Lung (tissue), 12 donors: ENCODE measurements around the gene SFMBT1. TPM values are rescaled to one million over a fixed set of nuclear protein-coding genes. Genes with fewer than 3 reads are reported as not detected.

Experiments used
- ATAC-seq: fragments of 200-7000 bp; cut with Tn5 transposase; one replicate; pipeline ENCODE4 v1.9.1; 2020; ENCODE audit warnings: moderate number of reproducible peaks; ENCODE audit not compliant: insufficient read depth, low FRiP score
- DNase-seq, 3 donors: peaks; one replicate each; pipeline ENCODE4 v3.0.0-alpha.2; 2013 to 2017
- H3K27ac ChIP-seq, 2 donors: one replicate each; pipeline ENCODE4 v1.5.1; 2013; ENCODE audit warnings: mild to moderate bottlenecking in 2 of 2, moderate library complexity in 2 of 2, control low read depth in 1 of 2, inconsistent platforms in 1 of 2, low read depth in 1 of 2, low read length in 1 of 2
- H3K27me3 ChIP-seq, 3 donors: one replicate each; pipeline ENCODE4 v1.5.1; 2013; ENCODE audit warnings: low read length in 2 of 3; ENCODE audit not compliant: control insufficient read depth in 3 of 3, insufficient read depth in 3 of 3
- H3K36me3 ChIP-seq, 4 donors: one replicate each; pipeline ENCODE4 v1.5.1; 2013; ENCODE audit warnings: low read length in 4 of 4, mild to moderate bottlenecking in 1 of 4, moderate library complexity in 1 of 4; ENCODE audit not compliant: control insufficient read depth in 4 of 4, insufficient read depth in 4 of 4
- H3K4me1 ChIP-seq, 5 donors: one replicate each; pipeline ENCODE4 v1.5.1; 2013; ENCODE audit warnings: low read length in 5 of 5, mild to moderate bottlenecking in 2 of 5, moderate library complexity in 1 of 5; ENCODE audit not compliant: control insufficient read depth in 5 of 5, insufficient read depth in 5 of 5
- H3K4me3 ChIP-seq: one replicate; pipeline ENCODE4 v1.5.1; 2013; ENCODE audit warnings: mild to moderate bottlenecking, control low read depth, moderate library complexity
- H3K9ac ChIP-seq, 2 donors: one replicate each; pipeline ENCODE4 v1.5.1; 2013; ENCODE audit warnings: low read length in 2 of 2, control low read depth in 1 of 2; ENCODE audit not compliant: insufficient read depth in 1 of 2
- H3K9me3 ChIP-seq, 4 donors: one replicate each; pipeline ENCODE4 v1.5.1; 2013; ENCODE audit warnings: low read length in 3 of 4, mild to moderate bottlenecking in 1 of 4, moderate library complexity in 1 of 4; ENCODE audit not compliant: control insufficient read depth in 4 of 4, insufficient read depth in 3 of 4
- WGBS, 2 donors: extraction: QIAGEN DNeasy Blood & Tissue Kit; methylation state at CpG; one replicate each; pipeline ENCODE4 v1.1.7; 2013; 5-methylcytosine and 5-hydroxymethylcytosine counted together
- polyA plus RNA-seq, 2 donors: library from polyadenylated mRNA; stranded (reverse); fragments of 200-250 nt; gene quantifications; one replicate each; pipeline ENCODE4 v1.2.1, GENCODE V29; 2013
- total RNA-seq, 2 donors: library from RNA; depleted of rRNA in 1 of 2; stranded (reverse); fragments of >200 nt in 1 of 2; gene quantifications; one replicate each; pipeline ENCODE4 v1.2.1, GENCODE V29; 2014 to 2021
- TF ChIP-seq, protein P1 (sequence below): IDR thresholded peaks from 2 replicates; pipeline ENCODE4 v1.5.1; 2012; ENCODE audit warnings: mild to moderate bottlenecking; ENCODE audit errors: control extremely low read depth, extremely low read depth
- donor health status: control.
- donor health status: control.
- donor health status: Bipolar disorder and iron deficiency.
- donor health status: healthy.
- donor health status: DM: yes; HTN: yes; CAD: no.

The SFMBT1 gene
- total and polyA plus RNA-seq, 4 donors: 3.4 to 19.2 (median 9.7) TPM

DNA sequence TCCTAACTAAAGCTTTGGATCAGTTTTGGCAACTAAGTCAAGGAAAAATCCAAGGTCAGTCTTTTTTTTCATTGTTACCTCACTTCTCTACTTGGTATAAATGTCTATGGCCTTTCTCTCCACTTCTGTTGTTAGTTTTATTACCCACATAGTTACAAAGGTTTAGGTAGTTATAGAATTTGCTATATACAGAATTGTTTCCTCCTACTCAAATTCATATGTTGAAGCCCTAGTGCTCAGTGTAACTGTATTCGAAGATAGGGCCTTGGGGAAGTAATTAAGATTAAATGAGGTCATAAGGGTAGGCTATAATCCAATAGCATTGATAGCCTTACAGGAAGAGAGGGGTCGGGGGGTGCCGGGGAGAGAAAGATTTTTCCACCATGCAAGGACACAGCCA is 128.8 kb downstream of the SFMBT1 start:
- Histone ChIP-seq H3K36me3 (peaks cover 3 to 20% (median 14%) of the 10 kb centered on the region in 4 donors), H3K9me3 (no peaks in the 10 kb centered on the region), H3K27ac (no peak overlapping the region), H3K4me1 (peaks cover 0 to 2% (median 0%) of the 10 kb centered on the region in 5 donors), H3K9ac (no peak overlapping the region), H3K4me3 (no peak overlapping the region), H3K27me3 (no peaks in the 10 kb centered on the region)
- DNase-seq: no peak
- ATAC-seq: no peak
- WGBS, 2 donors: 89 to 91% methylated on average over 3 of the region's 3 CpGs
- TF ChIP-seq, protein P1, sequence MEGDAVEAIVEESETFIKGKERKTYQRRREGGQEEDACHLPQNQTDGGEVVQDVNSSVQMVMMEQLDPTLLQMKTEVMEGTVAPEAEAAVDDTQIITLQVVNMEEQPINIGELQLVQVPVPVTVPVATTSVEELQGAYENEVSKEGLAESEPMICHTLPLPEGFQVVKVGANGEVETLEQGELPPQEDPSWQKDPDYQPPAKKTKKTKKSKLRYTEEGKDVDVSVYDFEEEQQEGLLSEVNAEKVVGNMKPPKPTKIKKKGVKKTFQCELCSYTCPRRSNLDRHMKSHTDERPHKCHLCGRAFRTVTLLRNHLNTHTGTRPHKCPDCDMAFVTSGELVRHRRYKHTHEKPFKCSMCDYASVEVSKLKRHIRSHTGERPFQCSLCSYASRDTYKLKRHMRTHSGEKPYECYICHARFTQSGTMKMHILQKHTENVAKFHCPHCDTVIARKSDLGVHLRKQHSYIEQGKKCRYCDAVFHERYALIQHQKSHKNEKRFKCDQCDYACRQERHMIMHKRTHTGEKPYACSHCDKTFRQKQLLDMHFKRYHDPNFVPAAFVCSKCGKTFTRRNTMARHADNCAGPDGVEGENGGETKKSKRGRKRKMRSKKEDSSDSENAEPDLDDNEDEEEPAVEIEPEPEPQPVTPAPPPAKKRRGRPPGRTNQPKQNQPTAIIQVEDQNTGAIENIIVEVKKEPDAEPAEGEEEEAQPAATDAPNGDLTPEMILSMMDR: no peak

DNA sequence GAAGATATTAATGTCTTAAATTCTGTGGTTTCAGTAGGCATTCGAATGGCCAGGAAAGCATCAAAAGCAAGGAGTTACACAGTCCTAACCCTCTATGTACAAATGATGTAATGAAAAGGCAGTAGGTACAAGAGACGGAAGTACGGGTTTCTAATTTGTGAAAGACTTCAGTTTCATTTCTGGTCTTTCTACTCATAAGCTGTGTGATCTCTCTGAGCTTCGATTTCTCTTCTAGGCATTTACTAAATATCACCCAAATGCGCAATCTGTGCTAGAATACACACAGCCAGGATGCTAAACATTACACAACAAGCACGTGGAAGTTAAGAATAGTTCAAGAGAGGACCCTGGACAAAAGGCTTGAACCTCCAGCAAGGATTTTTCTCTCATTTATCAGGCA is 130.6 kb downstream of the SFMBT1 start:
- Histone ChIP-seq H3K4me3 (no peak overlapping the region), H3K27me3 (no peaks in the 10 kb centered on the region), H3K4me1 (no peaks in the 10 kb centered on the region), H3K27ac (no peak overlapping the region), H3K9ac (no peak overlapping the region), H3K9me3 (no peaks in the 10 kb centered on the region), H3K36me3 (peaks cover 3 to 20% (median 13%) of the 10 kb centered on the region in 4 donors)
- DNase-seq (no peak), ATAC-seq (no peak)
- WGBS, 2 donors: 72 to 81% methylated on average over 6 of the region's 6 CpGs
- TF ChIP-seq, protein P1: no peak

DNA sequence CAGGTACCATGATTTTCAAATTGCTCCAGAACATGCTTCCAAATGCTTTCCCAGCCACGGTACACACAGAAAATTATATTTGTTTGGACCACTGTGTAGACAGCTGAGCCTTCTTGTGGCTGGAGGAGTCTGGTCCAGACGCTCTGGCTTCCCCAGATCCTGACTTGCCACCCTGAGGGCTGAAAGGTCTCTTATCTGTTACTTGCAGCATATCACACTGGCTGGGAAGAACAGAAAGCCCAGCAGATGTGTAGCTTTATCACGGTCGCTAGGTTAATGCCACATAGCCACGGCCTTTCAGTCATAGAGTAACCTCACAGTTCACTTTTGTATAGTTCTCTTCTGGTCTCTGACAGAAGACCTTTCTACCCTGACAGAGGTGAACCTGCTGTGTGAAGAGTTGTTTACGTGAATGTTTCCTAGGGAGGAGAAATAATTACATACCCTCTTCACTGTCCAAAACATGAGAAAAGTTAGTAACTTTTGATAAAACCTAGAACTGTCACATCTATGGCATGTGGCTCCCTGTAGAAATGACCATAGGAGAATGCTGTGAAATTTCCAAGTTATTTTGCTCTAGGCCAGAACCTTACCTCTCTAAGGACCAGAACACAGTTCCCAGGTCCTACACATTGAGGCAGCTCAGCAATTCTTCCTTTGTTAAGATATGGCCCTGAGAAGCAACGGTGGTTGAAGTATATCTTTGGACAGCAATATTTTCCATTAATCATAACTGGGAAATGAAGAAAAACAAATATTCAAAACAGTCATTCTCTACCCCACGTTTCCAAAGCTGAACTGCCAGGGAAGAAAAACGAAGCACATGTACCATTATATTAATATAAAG is 132.8 kb downstream of the SFMBT1 start:
- Histone ChIP-seq H3K27me3 (no peaks in the 10 kb centered on the region), H3K27ac (no peak overlapping the region), H3K36me3 (peaks cover 3 to 14% (median 9%) of the 10 kb centered on the region in 4 donors), H3K9me3 (no peaks in the 10 kb centered on the region), H3K4me1 (no peaks in the 10 kb centered on the region), H3K4me3 (no peak overlapping the region), H3K9ac (no peak overlapping the region)
- no peak for ATAC-seq
- TF ChIP-seq, protein P1: no peak
- 84 to 90% methylated on average over 9 of the region's 9 CpGs for WGBS, 2 donors
- DNase-seq: no peak
